Posterior cingulate gyrus (tissue), 11 donors: Measurements from ENCODE around the gene FRMD4A.
"Not testable (repeated sequence)": the region's sequence is repeated elsewhere in the genome, so short reads cannot be mapped to it uniquely, and the experiment has no call there.

Experiments
- DNase-seq, 10 donors: peaks; one replicate each; pipeline versions ENCODE4 v3.0.0 to v3.0.0-alpha.2; 2020 to 2021; ENCODE audit warnings: mixed read lengths in 3 of 10
- intact Hi-C: fragments of 100-400 bp; cut with DNase I; formaldehyde crosslinking; loops from one replicate; pipeline ENCODE4 v1.15.1; 2023

The FRMD4A gene

GRCh38 chr10:13784067-13784466, 546.7 kb downstream of the FRMD4A start:
- DNase-seq = no peak
- intact Hi-C loops = loop anchor here (10.0 kb wide), 1 partner anchor 161 kb away; no protein-coding TSS in a partner anchor

- intact Hi-C loops = loop anchor here (2.0 to 10.0 kb wide), 2 partner anchors 165 to 167 kb away; no protein-coding TSS in a partner anchor
- no peak for DNase-seq
Observed at GRCh38 chr10:13779748-13780147, 551.0 kb downstream of the FRMD4A start.

- DNase-seq = not testable (repeated sequence)
- intact Hi-C loops = loop anchor here (1.0 to 2.0 kb wide), 2 partner anchors 118 to 166 kb away; no protein-coding TSS in a partner anchor
Observed at GRCh38 chr10:13778693-13778960, 552.1 kb downstream of the FRMD4A start.

- intact Hi-C loops = no loop called here
- no peak for DNase-seq
Observed at GRCh38 chr10:13776861-13777311, 553.8 kb downstream of the FRMD4A start.

- DNase-seq = no peak
- intact Hi-C loops = no loop called here
Observed at GRCh38 chr10:13775786-13776775, 554.6 kb downstream of the FRMD4A start.

- intact Hi-C loops = no loop called here
- no peak for DNase-seq
Observed at GRCh38 chr10:13774303-13774893, 556.3 kb downstream of the FRMD4A start.

GRCh38 chr10:13773496-13774170, 557.1 kb downstream of the FRMD4A start:
- intact Hi-C loops = no loop called here
- DNase-seq = no peak

GRCh38 chr10:13773043-13773442, 557.7 kb downstream of the FRMD4A start:
- intact Hi-C loops = no loop called here
- DNase-seq = no peak

- DNase-seq = no peak
- intact Hi-C loops = no loop called here
Observed at GRCh38 chr10:13771992-13772391, 558.7 kb downstream of the FRMD4A start.

- no peak for DNase-seq
- intact Hi-C loops = no loop called here
Observed at GRCh38 chr10:13770760-13771493, 559.8 kb downstream of the FRMD4A start.

- no peak for DNase-seq
- intact Hi-C loops = no loop called here
Observed at GRCh38 chr10:13769946-13770345, 560.8 kb downstream of the FRMD4A start.

- intact Hi-C loops = no loop called here
- DNase-seq = no peak
Observed at GRCh38 chr10:13767676-13768178, 563.0 kb downstream of the FRMD4A start.

GRCh38 chr10:13767148-13767547, 563.6 kb downstream of the FRMD4A start:
- DNase-seq, intact Hi-C loops: not testable (repeated sequence)

- no peak for DNase-seq
- intact Hi-C loops = no loop called here
Observed at GRCh38 chr10:13765641-13766341, 564.9 kb downstream of the FRMD4A start.

- intact Hi-C loops = no loop called here
- DNase-seq = no peak
Observed at GRCh38 chr10:13761490-13762091, 569.1 kb downstream of the FRMD4A start.

- DNase-seq = no peak
- intact Hi-C loops = no loop called here
Observed at GRCh38 chr10:13759168-13759567, 571.6 kb downstream of the FRMD4A start.

GRCh38 chr10:13758756-13759155, 572.0 kb downstream of the FRMD4A start:
- DNase-seq = no peak
- intact Hi-C loops = no loop called here

GRCh38 chr10:13758312-13758711, 572.4 kb downstream of the FRMD4A start:
- intact Hi-C loops = no loop called here
- DNase-seq = no peak

- intact Hi-C loops = no loop called here
Observed at GRCh38 chr10:13754277-13754676, 576.4 kb downstream of the FRMD4A start.

More at GRCh38 chr10:13754277-13754676, 576.4 kb downstream of the FRMD4A start:
- DNase-seq = no peak
